ENCODE measurements around the gene UBAC2.

UBAC2 gene

GRCh38 chr13:99313501-99313900, 112.8 kb downstream of the UBAC2 start:
- no peak for DNase-seq (ENCODE audit: low read depth)

- DNase-seq (ENCODE audit: low read depth), result no peak
Measured at GRCh38 chr13:99313941-99314340, 113.3 kb downstream of the UBAC2 start.

- no peak for DNase-seq (ENCODE audit: low read depth)
Measured at GRCh38 chr13:99314640-99315176, 114.1 kb downstream of the UBAC2 start.

- DNase-seq (ENCODE audit: low read depth), result no peak
Measured at GRCh38 chr13:99315186-99315585, 114.5 kb downstream of the UBAC2 start.

GRCh38 chr13:99316224-99316623, 115.6 kb downstream of the UBAC2 start:
- DNase-seq (ENCODE audit: low read depth), result no peak

- no peak for DNase-seq (ENCODE audit: low read depth)
Measured at GRCh38 chr13:99316657-99317256, 116.1 kb downstream of the UBAC2 start.

GRCh38 chr13:99320693-99321481, 120.2 kb downstream of the UBAC2 start:
- peak; percentile 89 for DNase-seq (ENCODE audit: low read depth)

GRCh38 chr13:99321709-99322108, 121.1 kb downstream of the UBAC2 start:
- no peak for DNase-seq (ENCODE audit: low read depth)

GRCh38 chr13:99322297-99323103, 121.8 kb downstream of the UBAC2 start:
- peak; percentile 88 for DNase-seq (ENCODE audit: low read depth)

- DNase-seq (ENCODE audit: low read depth), result no peak
Measured at GRCh38 chr13:99323488-99323887, 122.8 kb downstream of the UBAC2 start.

GRCh38 chr13:99326012-99326411, 125.4 kb downstream of the UBAC2 start:
- no peak for DNase-seq (ENCODE audit: low read depth)

GRCh38 chr13:99327126-99327525, 126.5 kb downstream of the UBAC2 start:
- DNase-seq (ENCODE audit: low read depth), result no peak

- no peak for DNase-seq (ENCODE audit: low read depth)
Measured at GRCh38 chr13:99327761-99328160, 127.1 kb downstream of the UBAC2 start.

GRCh38 chr13:99329477-99329876, 128.8 kb downstream of the UBAC2 start:
- DNase-seq (ENCODE audit: low read depth), result no peak

- DNase-seq (ENCODE audit: low read depth), result no peak
Measured at GRCh38 chr13:99330942-99331341, 130.3 kb downstream of the UBAC2 start.

GRCh38 chr13:99331881-99332293, 131.2 kb downstream of the UBAC2 start:
- DNase-seq (ENCODE audit: low read depth), result no peak

GRCh38 chr13:99332456-99332855, 131.8 kb downstream of the UBAC2 start:
- no peak for DNase-seq (ENCODE audit: low read depth)

GRCh38 chr13:99334221-99334620, 133.6 kb downstream of the UBAC2 start:
- no peak for DNase-seq (ENCODE audit: low read depth)

- no peak for DNase-seq (ENCODE audit: low read depth)
Measured at GRCh38 chr13:99335087-99335486, 134.4 kb downstream of the UBAC2 start.

GRCh38 chr13:99335603-99336002, 134.9 kb downstream of the UBAC2 start:
- no peak for DNase-seq (ENCODE audit: low read depth)

GRCh38 chr13:99339230-99339721, 138.6 kb downstream of the UBAC2 start:
- no peak for DNase-seq (ENCODE audit: low read depth)

- DNase-seq (ENCODE audit: low read depth), result no peak
Measured at GRCh38 chr13:99339736-99340397, 139.2 kb downstream of the UBAC2 start.
